ENCODE results near the gene FNBP1. TPM values are rescaled to one million over a fixed set of nuclear protein-coding genes. Genes with fewer than 3 reads are reported as not detected.
"Not testable (repeated sequence)": the region's sequence is repeated elsewhere in the genome, so short reads cannot be mapped to it uniquely, and the experiment has no call there.

The FNBP1 gene
- polyA plus RNA-seq, 3 donors = 40.9 to 53.7 (median 47.7) TPM

- DNase-seq = no peak
These were observed 79.9 kb downstream of the FNBP1 start for GRCh38 chr9:129962889-129963703.

DNA sequence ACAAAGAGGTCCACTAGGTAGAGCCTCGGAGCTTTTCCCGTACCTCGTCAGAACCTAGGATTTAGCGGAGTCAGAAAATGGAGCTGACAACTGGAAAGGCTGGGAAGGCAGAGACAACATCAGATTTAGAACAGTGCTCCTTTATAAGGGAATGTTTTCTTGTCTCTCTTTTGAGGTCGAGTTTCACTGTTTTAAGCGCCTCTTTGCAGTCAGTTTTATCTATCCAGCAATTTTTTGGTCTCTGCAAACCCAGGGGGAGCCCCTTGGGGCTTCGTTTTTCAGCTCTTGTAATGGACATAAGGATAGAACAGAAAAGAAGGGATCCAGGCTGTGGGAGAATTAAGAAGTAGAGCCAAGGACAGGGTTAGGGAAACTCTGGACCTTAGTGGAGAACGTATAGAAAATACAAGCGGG is 80.5 kb downstream of the FNBP1 start:
- no peak for DNase-seq

DNA sequence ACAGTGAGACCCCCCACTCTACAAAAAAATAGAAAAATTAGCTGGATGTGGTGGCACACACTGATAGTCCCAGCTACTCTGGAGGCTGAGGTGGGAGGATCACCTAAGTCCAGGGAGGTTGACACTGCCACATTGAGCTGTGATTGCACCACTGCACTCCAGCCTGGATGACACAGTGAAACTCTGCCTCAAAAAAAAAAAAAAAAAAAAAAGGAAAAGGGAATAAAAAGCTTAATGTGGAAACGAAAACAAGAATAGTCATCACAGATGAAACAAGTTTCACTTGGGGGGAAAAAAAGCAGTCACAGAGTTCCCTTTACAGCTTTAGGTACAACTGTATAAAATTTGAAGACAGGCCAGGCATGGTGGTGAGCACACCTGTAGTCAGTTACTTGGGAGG is 84.2 kb downstream of the FNBP1 start:
- DNase-seq = no peak

DNA sequence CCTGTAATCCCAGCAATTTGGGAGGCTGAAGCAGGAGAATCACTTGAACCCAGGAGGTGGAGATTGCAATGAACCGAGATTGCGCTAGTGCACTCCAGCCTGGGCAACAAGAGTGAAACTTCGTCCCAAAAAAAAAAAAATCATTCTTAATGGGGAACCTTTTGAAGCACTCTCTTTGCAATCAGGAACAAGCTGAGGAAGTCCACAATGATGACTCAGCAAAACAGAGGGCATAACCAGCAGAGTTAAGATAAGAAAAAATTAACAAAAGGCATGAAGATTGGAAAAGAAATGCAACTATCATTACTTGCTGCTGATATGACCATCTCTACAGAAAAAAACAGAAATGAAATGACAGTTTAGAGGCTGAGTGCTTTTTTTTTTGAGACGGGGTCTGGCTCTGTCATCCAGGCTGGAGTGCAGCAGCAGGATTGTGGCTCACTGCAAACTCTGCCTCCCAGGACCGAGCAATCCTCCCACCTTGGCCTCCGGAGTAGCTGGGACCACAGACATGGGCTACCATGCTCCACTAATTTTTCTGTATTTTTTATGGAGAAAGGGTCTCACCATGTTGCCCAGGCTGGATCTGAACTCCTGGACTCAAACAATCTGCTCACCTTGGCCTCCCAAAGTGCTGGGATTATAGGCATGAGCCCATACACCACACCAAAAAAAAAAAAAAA is 88.0 kb downstream of the FNBP1 start:
- no peak for DNase-seq

GRCh38 chr9:129953736-129954135 is 89.3 kb downstream of the FNBP1 start:
- DNase-seq = no peak

DNA sequence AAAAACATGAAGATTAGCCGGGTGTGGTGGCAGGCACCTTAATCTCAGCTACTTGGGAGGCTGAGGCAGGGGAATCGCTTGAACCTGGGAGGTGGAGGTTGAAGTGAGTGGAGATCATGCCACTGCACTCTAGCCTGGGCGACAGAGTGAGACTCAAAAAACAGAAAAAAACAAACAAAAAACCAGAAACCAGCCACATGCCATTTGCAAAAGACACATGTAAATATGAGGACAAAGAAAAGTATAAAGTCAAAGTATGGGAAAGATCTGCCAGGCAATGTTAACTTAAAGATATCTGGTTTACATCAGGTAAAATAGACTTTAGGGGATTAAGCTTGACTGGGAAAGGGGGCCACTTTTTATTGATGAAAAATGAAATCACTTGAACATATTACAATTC is 90.7 kb downstream of the FNBP1 start:
- no peak for DNase-seq

DNA sequence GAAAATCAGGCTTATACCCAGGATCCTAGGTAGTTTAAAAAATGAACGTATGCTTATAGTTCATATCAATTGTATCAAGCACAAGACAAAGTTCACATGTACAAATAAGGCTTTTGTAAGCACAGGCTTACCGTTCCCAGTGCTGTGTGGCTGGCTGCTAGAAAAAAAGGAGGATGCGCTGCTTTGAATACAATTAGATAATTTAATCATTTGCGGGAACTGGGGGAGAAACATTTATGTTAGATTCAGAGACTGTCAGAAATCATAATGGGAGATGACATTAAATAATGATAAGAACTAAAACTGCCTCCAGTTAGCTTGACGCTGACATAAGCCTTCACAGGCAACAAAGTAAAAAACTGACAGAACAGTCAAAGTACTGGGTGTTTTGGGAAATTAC is 93.2 kb downstream of the FNBP1 start:
- no peak for DNase-seq

DNA sequence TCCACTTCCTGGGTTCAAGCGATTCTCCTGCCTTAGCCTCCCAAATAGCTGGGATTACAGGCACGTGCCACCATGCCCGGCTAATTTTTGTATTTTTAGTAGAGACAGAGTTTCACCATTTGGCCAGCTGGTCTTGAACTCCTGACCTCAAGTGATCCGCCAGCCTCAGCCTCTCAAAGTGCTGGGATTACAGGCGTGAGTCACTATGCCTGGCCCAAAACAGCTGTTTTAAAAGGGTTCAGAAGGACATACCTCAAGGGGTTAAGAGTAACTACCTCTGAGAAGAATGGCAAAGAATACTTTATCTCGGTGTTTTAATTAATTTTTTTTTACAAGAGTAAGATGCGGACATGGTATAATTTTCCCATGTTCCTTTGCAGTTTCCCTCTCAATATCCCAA is 94.4 kb downstream of the FNBP1 start:
- not testable (repeated sequence) for DNase-seq

DNA sequence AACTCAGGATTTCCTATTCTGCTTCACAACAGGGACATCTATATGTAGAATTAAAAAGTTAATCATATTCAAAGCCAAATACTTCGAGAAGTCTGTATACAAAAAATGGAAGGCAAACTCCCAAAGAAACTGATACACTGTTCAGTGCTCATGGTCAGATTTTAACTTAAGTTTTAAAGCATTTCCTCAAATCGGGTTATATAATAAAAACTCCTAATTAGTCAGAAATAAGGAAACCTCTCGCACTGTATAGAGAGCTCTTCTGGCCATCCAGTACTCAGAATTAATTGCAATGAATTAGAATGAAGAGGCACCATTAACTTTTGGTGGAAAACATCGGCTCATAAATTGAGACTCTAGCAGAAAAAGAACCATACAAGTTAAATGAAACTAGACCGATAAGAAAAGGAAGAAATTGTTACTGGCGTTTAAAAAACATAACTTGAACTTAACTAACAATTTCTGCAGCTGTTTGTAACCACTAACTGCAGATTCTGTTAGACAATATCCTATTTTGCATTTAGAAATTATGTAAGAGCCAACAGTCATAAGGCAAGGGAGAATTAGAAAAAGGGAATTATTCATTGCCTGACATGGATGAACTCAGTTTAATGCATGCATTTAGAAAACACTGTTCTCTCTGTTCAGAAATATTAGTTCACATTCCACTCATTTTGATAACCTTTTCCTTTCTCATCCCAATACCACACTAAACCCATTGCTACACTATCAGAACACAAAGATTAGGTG is 96.6 kb downstream of the FNBP1 start:
- no peak for DNase-seq

DNA sequence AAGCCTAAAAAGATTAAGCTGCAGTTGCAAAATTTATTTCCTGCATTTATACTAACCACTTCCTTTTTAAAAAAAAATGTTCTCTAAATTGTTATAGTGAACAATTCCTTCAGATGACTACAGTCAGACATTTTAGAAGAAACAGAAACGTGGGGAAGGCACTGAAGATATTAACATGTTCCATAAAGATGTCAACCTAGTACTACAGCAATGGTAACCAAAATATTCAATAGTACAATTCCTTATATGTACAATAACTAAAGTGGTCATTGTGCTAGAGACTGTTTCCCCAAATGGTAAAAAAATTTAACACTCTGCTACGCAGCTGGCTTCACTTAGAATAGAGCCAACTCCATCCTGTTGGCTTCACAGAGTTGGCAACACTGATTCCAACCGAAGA is 97.7 kb downstream of the FNBP1 start:
- no peak for DNase-seq

GRCh38 chr9:129944506-129945116 is 98.4 kb downstream of the FNBP1 start:
- DNase-seq = no peak

GRCh38 chr9:129939431-129939830 is 103.6 kb downstream of the FNBP1 start:
- DNase-seq = no peak

DNA sequence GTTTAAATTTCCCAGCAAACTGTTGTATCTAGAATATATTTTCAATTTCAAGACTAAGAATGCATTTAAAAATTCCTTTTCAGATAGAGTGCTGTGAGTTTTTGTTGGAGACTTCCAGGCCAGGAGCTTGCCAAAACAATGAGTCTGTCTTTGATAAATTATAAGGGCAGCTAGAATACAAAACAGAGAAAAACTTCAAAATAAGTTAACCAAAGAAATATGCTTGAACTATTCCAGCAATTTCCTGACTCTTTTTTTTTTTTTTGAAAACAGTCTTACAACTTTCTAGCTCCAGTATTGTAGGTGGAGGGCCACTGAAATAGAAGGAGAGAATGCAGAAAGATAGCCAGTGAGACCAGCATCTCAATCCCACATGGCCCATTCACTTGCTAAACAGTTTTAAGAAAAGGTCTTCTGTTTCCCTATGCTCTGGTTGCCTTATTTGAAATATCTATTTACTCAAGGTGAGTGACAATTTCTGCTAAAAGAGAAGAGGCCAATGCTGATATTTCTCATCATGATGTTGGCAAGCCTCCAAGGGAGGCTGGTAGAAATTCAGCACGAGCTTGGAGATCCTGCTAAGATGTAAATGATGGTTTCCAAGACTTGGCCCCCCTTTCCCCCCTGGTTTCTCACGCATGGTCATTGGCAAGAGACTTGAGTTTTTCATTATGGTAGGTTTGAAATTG is 104.6 kb downstream of the FNBP1 start:
- no peak for DNase-seq

- DNase-seq = not testable (repeated sequence)
These were observed 105.1 kb downstream of the FNBP1 start for GRCh38 chr9:129937879-129938278.

DNA sequence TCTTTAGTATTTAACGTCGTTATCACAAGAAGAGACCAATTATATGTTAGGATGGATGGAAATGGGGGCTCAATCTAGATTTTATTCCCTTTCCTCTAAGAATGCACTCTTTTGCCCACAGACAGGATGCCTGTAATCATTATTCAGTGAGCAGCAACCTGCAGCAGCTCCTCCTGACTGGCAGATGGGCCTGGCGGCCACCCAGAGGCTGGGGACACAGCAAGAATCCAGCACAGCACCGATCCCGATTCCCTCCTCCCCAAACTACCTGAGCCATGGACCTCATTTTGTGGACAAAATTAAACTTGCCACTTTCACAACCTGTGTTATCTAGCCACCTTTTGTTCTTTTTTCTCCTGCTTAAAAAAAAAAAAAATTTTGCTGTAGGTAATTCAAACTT is 106.8 kb downstream of the FNBP1 start:
- DNase-seq = no peak

DNA sequence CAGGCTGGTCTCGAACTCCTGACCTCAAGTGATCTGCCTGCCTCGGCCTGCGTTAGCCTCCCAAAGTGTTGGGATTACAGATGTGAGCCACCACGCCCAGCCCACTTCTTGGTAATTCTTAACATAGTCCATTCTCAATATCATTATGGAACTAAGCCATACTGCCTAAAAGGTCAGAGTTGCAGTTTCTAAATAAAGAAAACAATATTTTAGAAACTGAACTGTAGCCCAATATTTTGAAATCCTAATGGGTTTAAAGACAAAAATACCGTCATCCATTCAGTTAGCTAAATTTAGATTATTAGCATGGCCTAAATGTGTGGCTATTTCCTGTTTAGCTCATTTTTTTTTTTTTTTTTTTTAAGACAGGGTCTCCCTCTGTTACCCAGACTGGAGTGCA is 108.2 kb downstream of the FNBP1 start:
- no peak for DNase-seq

DNA sequence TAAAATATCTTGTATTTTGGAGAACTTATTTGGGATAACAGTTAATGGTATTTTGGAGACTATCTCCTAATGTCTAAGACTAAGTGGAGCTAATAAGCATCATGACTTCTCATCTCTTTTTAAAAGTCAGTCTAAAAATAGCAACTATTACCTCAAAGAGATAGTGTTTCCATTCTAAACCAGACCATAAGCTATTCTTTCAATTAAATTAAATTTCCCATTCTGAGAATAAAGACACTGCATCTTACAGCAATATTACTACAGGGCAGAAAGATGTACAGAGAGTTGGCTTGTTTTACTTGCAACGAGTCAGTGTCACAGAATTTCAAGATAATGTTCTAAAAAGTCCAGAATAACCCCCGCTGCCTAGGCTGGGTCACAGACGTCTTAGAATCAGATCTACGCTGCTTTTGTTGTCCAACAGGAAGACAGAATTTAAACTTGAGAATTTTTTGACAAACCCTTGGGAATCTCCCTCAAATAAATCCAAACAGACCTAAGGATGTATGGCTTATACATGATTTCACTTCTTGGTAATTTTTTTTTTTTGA is 108.9 kb downstream of the FNBP1 start:
- DNase-seq = no peak

- DNase-seq = no peak
These were observed 109.6 kb downstream of the FNBP1 start for GRCh38 chr9:129933185-129934040.

DNA sequence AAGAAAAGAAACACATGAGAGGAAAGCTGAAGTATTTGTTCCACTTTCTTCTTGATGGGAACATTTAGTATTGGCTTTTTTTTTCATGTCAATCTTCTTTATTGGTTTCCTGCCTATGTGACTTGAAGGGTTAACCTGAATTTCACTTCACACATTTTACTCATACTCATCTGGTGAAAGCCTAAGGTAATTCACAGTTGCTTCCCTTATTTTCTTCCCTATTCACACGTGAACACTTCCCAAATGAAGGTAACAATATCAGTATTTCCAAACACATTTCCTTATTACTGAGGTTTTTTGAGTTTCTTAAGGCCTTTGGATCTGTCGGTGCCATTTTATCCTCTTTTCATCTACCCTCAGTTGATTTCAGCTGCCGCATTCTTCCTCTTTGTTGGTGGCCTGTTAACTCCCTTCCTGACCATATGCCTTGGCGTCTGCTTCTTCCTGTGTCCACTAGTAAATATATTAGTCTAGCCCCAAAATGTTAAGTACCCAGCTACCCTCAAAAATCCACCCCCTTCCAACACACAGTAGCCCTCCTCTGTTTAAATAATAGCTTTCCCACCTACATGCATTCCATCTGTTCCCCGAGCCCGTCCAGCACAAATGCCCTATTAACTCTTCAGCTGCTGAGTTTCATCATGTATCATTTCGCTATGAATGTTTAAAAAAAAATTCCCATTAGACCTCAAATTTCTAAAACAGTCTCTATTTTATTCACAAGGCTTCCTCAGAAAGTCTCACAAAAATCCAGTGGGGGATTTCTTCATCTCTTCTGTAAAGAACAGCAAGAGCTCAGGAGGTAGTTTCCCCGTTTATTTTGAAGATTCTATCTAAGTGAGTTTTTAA is 110.5 kb downstream of the FNBP1 start:
- no peak for DNase-seq
